ENCODE results near the gene ZNF611. TPM values are rescaled to one million over a fixed set of nuclear protein-coding genes. Genes with fewer than 3 reads are reported as not detected.
"Not testable (repeated sequence)": the region's sequence is repeated elsewhere in the genome, so short reads cannot be mapped to it uniquely, and the experiment has no call there.

ZNF611 gene
- total and polyA plus RNA-seq, 7 experiments from 2014 or later: 23.4 to 56.0 (median 36.8) TPM

DNA sequence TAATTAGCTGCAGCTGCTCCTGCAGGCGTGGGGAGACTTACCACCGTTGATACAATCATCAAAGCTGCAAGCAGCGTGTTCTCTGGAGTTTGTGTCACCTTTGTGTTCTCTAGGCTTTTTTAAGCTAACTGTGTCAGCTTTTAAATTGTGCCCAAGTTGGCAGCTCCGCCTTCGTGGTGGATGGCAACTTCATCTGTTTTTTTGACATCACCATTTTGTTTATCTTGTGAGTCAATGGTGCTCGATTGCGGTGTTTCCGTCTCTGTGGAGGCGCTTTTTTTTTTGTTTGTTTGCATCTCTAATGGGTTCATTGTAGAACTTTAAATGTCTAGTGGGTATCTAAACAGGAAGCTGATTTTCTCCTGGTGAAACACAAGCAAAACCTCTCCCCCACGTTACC, 11.1 kb upstream of the ZNF611 start:
- peak; percentile 31 for ATAC-seq
- H3K36me3 Mint-ChIP-seq; DNase-seq; H3K27me3 ChIP-seq (ENCODE audit: control insufficient read depth in 2 of 2, insufficient read depth in 2 of 2, low read length in 2 of 2); H3K27ac ChIP-seq (ENCODE audit: low read depth, low read length); CTCF ChIA-PET; H3K4me3 ChIP-seq (ENCODE audit: low read length); H3K36me3 ChIP-seq (ENCODE audit: control insufficient read depth in 2 of 3, insufficient read depth in 3 of 3, low read length in 3 of 3); H3K9me3 ChIP-seq (ENCODE audit: control insufficient read depth in 2 of 3, low read length in 3 of 3); H3K27me3 Mint-ChIP-seq; H3K4me1 ChIP-seq (ENCODE audit: control insufficient read depth in 2 of 2, insufficient read depth in 2 of 2, low read length in 2 of 2): not testable (repeated sequence)
- intact Hi-C loops (cut with micrococcal nuclease): loop anchor here in 1 of 2 donors (5.0 kb wide), 1 partner anchor 144 kb away; no protein-coding TSS in a partner anchor
- Mint-ChIP-seq H3K27ac (peak overlapping the region in 5 of 9 donors; percentile 15 to 73 (median 57)), H3K9me3 (peaks cover 0 to 22% (median 0%) of the 10 kb centered on the region in 11 donors), H3K4me1 (peaks cover 7 to 30% (median 21%) of the 10 kb centered on the region in 7 donors), H3K4me3 (peak overlapping the region in 2 of 10 donors; percentile 8 to 37)
- POLR2A ChIA-PET: interaction anchor here (0.5 kb wide), 1 partner anchor 147 kb away, joined by 3 read pairs; no protein-coding TSS in a partner anchor

DNA sequence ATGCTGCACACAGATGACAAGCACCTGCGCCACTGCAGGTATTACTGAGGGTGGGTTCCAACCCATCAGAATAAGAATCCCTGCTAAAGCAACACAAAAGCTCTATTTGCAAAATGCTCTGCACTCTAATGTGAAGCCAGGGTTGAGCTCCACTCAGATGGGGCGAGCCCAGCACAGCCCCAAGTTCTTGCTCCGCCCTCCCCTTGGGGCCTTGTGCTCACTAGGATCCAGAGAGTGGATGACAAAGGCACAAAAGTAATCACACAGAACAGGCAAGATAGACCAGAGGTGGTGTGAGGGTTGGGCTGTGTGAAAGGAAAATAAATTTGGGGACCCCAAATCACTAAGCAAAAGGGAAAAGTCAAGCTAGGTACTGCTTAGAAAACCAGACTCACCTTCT, 8.2 kb upstream of the ZNF611 start:
- Mint-ChIP-seq H3K27me3 (no peaks in the 10 kb centered on the region), H3K27ac (peak overlapping the region in 4 of 9 donors; percentile 30 to 85 (median 41)), H3K36me3 (peaks cover 0 to 8% (median 0%) of the 10 kb centered on the region in 5 donors), H3K4me3 (no peak overlapping the region), H3K9me3 (peaks cover 0 to 27% (median 0%) of the 10 kb centered on the region in 11 donors), H3K4me1 (peaks cover 7 to 30% (median 21%) of the 10 kb centered on the region in 7 donors)
- no peaks in the 10 kb centered on the region for H3K9me3 ChIP-seq (ENCODE audit: control insufficient read depth in 2 of 3, low read length in 3 of 3)
- no peak for ATAC-seq
- DNase-seq: no peak
- no peaks in the 10 kb centered on the region for H3K36me3 ChIP-seq (ENCODE audit: control insufficient read depth in 2 of 3, insufficient read depth in 3 of 3, low read length in 3 of 3)
- H3K27me3 ChIP-seq (ENCODE audit: control insufficient read depth in 2 of 2, insufficient read depth in 2 of 2, low read length in 2 of 2): no peaks in the 10 kb centered on the region
- no peak overlapping the region for H3K4me3 ChIP-seq (ENCODE audit: low read length)
- ChIA-PET CTCF (no interaction called here), POLR2A (no interaction called here)
- H3K27ac ChIP-seq (ENCODE audit: low read depth, low read length): no peak overlapping the region
- H3K4me1 ChIP-seq (ENCODE audit: control insufficient read depth in 2 of 2, insufficient read depth in 2 of 2, low read length in 2 of 2): no peaks in the 10 kb centered on the region
- intact Hi-C loops (cut with micrococcal nuclease): no loop called here

DNA sequence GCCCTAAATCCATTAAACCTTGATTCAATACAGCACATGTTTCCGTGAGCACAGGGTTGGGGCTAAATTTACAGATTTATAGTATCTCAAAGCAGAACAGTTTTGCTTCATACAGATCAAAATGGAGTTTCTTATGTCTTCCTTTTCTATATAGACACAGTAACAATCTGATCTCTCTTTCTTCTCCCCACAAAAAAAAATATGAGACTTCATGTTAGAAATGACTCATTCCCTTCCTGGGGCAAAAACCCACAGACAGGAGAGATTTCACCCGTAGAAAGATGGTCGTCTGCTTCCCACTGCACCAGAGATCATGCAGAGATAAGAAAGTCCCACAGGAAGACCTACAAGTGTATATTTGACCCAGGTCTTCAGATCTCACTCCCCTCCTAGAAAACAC, 7.7 kb upstream of the ZNF611 start:
- no peak for ATAC-seq
- H3K27ac ChIP-seq (ENCODE audit: low read depth, low read length): no peak overlapping the region
- Mint-ChIP-seq H3K36me3 (peaks cover 0 to 8% (median 0%) of the 10 kb centered on the region in 5 donors), H3K9me3 (peaks cover 0 to 29% (median 0%) of the 10 kb centered on the region in 11 donors), H3K4me3 (peak overlapping the region in 3 of 10 donors; percentile 10 to 53 (median 24)), H3K4me1 (peaks cover 7 to 30% (median 21%) of the 10 kb centered on the region in 7 donors), H3K27me3 (no peaks in the 10 kb centered on the region), H3K27ac (peak overlapping the region; percentile 3 to 85 (median 40))
- no peaks in the 10 kb centered on the region for H3K4me1 ChIP-seq (ENCODE audit: control insufficient read depth in 2 of 2, insufficient read depth in 2 of 2, low read length in 2 of 2)
- POLR2A ChIA-PET: no interaction called here
- H3K27me3 ChIP-seq (ENCODE audit: control insufficient read depth in 2 of 2, insufficient read depth in 2 of 2, low read length in 2 of 2): no peaks in the 10 kb centered on the region
- CTCF ChIA-PET: no interaction called here
- H3K4me3 ChIP-seq (ENCODE audit: low read length): no peak overlapping the region
- H3K36me3 ChIP-seq (ENCODE audit: control insufficient read depth in 2 of 3, insufficient read depth in 3 of 3, low read length in 3 of 3): no peaks in the 10 kb centered on the region
- H3K9me3 ChIP-seq (ENCODE audit: control insufficient read depth in 2 of 3, low read length in 3 of 3): no peaks in the 10 kb centered on the region
- DNase-seq: no peak
- intact Hi-C loops (cut with micrococcal nuclease): no loop called here

DNA sequence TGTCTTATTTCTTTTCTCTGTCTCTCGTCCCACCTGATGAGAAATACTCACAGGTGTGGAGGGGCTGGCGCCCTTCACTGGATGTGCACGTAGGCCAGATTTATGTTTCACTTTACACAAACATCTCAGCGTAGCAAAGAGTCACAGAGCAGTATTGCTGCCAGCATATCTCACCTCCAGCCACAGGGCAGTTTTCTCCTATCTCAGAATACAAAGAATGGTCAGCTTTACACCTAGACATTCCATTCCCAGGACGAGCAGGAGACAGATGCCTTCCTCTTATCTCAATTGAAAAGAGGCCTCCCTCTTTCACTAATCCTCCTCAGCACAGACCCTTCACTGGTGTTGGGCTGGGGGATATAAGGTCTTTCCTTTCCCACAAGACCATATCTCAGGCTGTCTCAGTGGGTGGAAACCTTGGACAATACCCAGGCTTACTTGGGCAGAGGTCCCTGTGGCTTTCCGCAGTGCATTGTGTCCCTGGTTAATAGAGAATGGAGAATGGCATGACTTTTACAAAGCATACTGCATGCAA, 7.2 kb upstream of the ZNF611 start:
- peaks cover 0 to 10% (median 0%) of the 10 kb centered on the region in 5 donors for H3K36me3 Mint-ChIP-seq
- Histone ChIP-seq H3K9me3 (ENCODE audit: control insufficient read depth in 2 of 3, low read length in 3 of 3) (no peaks in the 10 kb centered on the region), H3K27ac (ENCODE audit: low read depth, low read length) (no peak overlapping the region), H3K4me1 (ENCODE audit: control insufficient read depth in 2 of 2, insufficient read depth in 2 of 2, low read length in 2 of 2) (no peaks in the 10 kb centered on the region), H3K27me3 (ENCODE audit: control insufficient read depth in 2 of 2, insufficient read depth in 2 of 2, low read length in 2 of 2) (no peaks in the 10 kb centered on the region), H3K4me3 (ENCODE audit: low read length) (no peak overlapping the region), H3K36me3 (ENCODE audit: control insufficient read depth in 2 of 3, insufficient read depth in 3 of 3, low read length in 3 of 3) (no peaks in the 10 kb centered on the region)
- DNase-seq: no peak
- no peaks in the 10 kb centered on the region for H3K27me3 Mint-ChIP-seq
- intact Hi-C loops (cut with micrococcal nuclease): no loop called here
- H3K4me3 Mint-ChIP-seq: peak overlapping the region in 2 of 10 donors; percentile 10 to 24
- peaks cover 7 to 30% (median 21%) of the 10 kb centered on the region in 7 donors for H3K4me1 Mint-ChIP-seq
- peaks cover 0 to 33% (median 0%) of the 10 kb centered on the region in 11 donors for H3K9me3 Mint-ChIP-seq
- CTCF ChIA-PET: no interaction called here
- ATAC-seq: no peak
- POLR2A ChIA-PET: no interaction called here
- peak overlapping the region in 5 of 9 donors; percentile 8 to 85 (median 42) for H3K27ac Mint-ChIP-seq

DNA sequence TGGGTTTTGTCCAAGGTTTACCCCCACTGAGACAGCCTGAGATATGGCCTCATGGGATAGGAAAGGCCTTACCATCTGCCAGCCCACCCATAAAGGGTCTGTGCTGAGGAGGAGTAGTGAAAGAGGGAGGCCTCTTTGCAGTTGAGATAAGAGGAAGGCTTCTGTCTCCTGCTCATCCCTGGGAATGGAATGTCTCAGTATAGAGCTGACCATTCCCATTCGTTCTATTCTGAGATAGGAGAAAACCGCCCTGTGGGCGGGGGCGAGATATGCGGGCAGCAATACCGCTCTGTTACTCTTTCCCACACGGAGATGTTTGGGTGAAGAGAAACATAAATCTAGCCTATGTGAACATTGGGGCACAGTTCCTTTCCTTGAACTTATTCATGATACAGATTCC, 6.5 kb upstream of the ZNF611 start:
- ATAC-seq; H3K27ac Mint-ChIP-seq; H3K27me3 Mint-ChIP-seq; POLR2A ChIA-PET; DNase-seq; H3K36me3 ChIP-seq (ENCODE audit: control insufficient read depth in 2 of 3, insufficient read depth in 3 of 3, low read length in 3 of 3); H3K27ac ChIP-seq (ENCODE audit: low read depth, low read length); H3K4me3 Mint-ChIP-seq; CTCF ChIA-PET; intact Hi-C loops (cut with micrococcal nuclease); H3K9me3 ChIP-seq (ENCODE audit: control insufficient read depth in 2 of 3, low read length in 3 of 3); H3K27me3 ChIP-seq (ENCODE audit: control insufficient read depth in 2 of 2, insufficient read depth in 2 of 2, low read length in 2 of 2); H3K4me3 ChIP-seq (ENCODE audit: low read length); H3K4me1 ChIP-seq (ENCODE audit: control insufficient read depth in 2 of 2, insufficient read depth in 2 of 2, low read length in 2 of 2): not testable (repeated sequence)
- peaks cover 0 to 10% (median 0%) of the 10 kb centered on the region in 5 donors for H3K36me3 Mint-ChIP-seq
- peaks cover 7 to 28% (median 20%) of the 10 kb centered on the region in 7 donors for H3K4me1 Mint-ChIP-seq
- H3K9me3 Mint-ChIP-seq: peaks cover 0 to 33% (median 0%) of the 10 kb centered on the region in 11 donors

DNA sequence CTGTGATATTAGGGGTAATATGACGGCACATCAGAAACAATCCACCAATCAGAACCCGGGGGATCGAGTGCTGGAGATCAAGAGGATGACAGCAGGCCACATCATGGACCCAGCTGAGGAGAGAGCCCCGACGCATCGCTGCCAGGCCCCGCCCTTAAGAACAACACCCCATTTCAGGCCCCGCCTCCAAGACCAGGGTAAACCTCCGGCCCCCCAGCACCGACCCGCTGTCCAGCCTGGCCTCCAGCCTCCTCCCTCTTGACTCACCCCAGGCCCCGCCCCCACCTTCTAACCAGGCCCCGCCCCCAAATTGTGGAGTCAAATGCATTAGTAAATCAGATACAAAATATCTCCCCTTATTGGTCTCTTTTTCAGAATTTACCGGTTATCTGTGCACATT, 4.7 kb upstream of the ZNF611 start:
- no peak overlapping the region for H3K27ac Mint-ChIP-seq
- POLR2A ChIA-PET: no interaction called here
- intact Hi-C loops (cut with micrococcal nuclease): loop anchor here in 1 of 2 donors (10.0 kb wide), 2 partner anchors 135 to 455 kb away; partner anchors contain the start of gene ZNF665

More for the DNA sequence above, 4.7 kb upstream of the ZNF611 start:
- H3K4me1 Mint-ChIP-seq: peaks cover 7 to 31% (median 23%) of the 10 kb centered on the region in 7 donors
- no peaks in the 10 kb centered on the region for H3K27me3 Mint-ChIP-seq
- peaks cover 0 to 2% (median 0%) of the 10 kb centered on the region in 3 experiments for H3K36me3 ChIP-seq (ENCODE audit: control insufficient read depth in 2 of 3, insufficient read depth in 3 of 3, low read length in 3 of 3)
- no peak overlapping the region for H3K4me3 ChIP-seq (ENCODE audit: low read length)
- H3K9me3 ChIP-seq (ENCODE audit: control insufficient read depth in 2 of 3, low read length in 3 of 3): no peaks in the 10 kb centered on the region
- H3K27me3 ChIP-seq (ENCODE audit: control insufficient read depth in 2 of 2, insufficient read depth in 2 of 2, low read length in 2 of 2): no peaks in the 10 kb centered on the region
- peaks cover 0 to 30% (median 0%) of the 10 kb centered on the region in 11 donors for H3K9me3 Mint-ChIP-seq
- H3K4me1 ChIP-seq (ENCODE audit: control insufficient read depth in 2 of 2, insufficient read depth in 2 of 2, low read length in 2 of 2): peaks cover 0 to 8% of the 10 kb centered on the region in 2 donors
- no peak overlapping the region for H3K27ac ChIP-seq (ENCODE audit: low read depth, low read length)
- DNase-seq (no peak), ATAC-seq (no peak)
- CTCF ChIA-PET: no interaction called here
- peaks cover 0 to 15% (median 0%) of the 10 kb centered on the region in 5 donors for H3K36me3 Mint-ChIP-seq
- H3K4me3 Mint-ChIP-seq: no peak overlapping the region
